K562 (cell line): ENCODE measurements around the gene SNX12. TPM values are rescaled to one million over a fixed set of nuclear protein-coding genes. Genes with fewer than 3 reads are reported as not detected.

ENCODE experiments used
- CC2D1A ChIP-seq: fragments of 450-650 bp; IDR thresholded peaks from 2 replicates; pipeline ENCODE4 v1.6.1; 2017; ENCODE audit warnings: mild to moderate bottlenecking
- FOSL1 ChIP-seq: fragments of 200-800 bp; sonication (Bioruptor generic); conservative IDR thresholded peaks from 2 replicates; pipeline ENCODE4 v1.6.1; 2016; ENCODE audit warnings: missing genetic modification characterization, missing compliant biosample characterization
- KDM5B ChIP-seq: fragments of 200-600 bp; sonication (generic); IDR thresholded peaks from 2 replicates; pipeline ENCODE4 v1.6.1; 2012; ENCODE audit warnings: low read depth, mild to moderate bottlenecking, moderate library complexity, low read length, control low read depth, inconsistent platforms; ENCODE audit not compliant: insufficient replicate concordance
- RBFOX2 ChIP-seq: fragments of 200-400 bp; formaldehyde crosslinking; IDR thresholded peaks from 2 replicates; pipeline ENCODE4 v1.6.1; 2017; ENCODE audit warnings: low read depth, mild to moderate bottlenecking, low read length, moderate library complexity
- RBM14 ChIP-seq: fragments of 200-400 bp; formaldehyde crosslinking; IDR thresholded peaks from 2 replicates; pipeline ENCODE4 v1.6.1; 2018; ENCODE audit warnings: low read depth, mild to moderate bottlenecking, low read length, moderate library complexity, borderline replicate concordance; ENCODE audit not compliant: insufficient read depth
- SMAD2 ChIP-seq: fragments of 150-350 bp; IDR thresholded peaks from 2 replicates; pipeline ENCODE4 v1.6.1; 2014; ENCODE audit warnings: low read depth, mild to moderate bottlenecking, low read length
- TAF15 ChIP-seq: fragments of 200-400 bp; formaldehyde crosslinking; IDR thresholded peaks from 2 replicates; pipeline ENCODE4 v1.6.1; 2017; ENCODE audit warnings: mild to moderate bottlenecking, low read depth, low read length, moderate library complexity
- ZNF282 ChIP-seq: sonication (generic); formaldehyde crosslinking; IDR thresholded peaks from 2 replicates; pipeline ENCODE4 v1.8.1; 2023; ENCODE audit warnings: missing genetic modification reagents
- polyA plus RNA-seq, 8 experiments: library from polyadenylated mRNA; depleted of rRNA in 4 of 8; stranded (reverse) in 5 of 8; unstranded in 3 of 8; fragments of >200 nt; fragmentation: Nextera tagmentation in 2 of 8; fragmentation: Illumina TruSeq in 1 of 8; extraction: Ambion mirVana in 2 of 8; extraction: Trizol in 1 of 8; gene quantifications; 2 replicates each; pipeline versions ENCODE4 v1.2.1 to v1.2.3, GENCODE V29; 2011 to 2014; ENCODE audit warnings: inconsistent platforms in 1 of 8, missing spikeins in 1 of 8
- total RNA-seq, 7 experiments: library from RNA; depleted of rRNA in 6 of 7; stranded (reverse); fragments of >200 nt in 6 of 7; fragmentation: Illumina TruSeq in 2 of 7; extraction: Trizol in 2 of 7; gene quantifications; 2 replicates each; pipeline versions ENCODE4 v1.2.1 to v1.2.3, GENCODE V29; 2011 to 2021; ENCODE audit warnings: low replicate concordance in 1 of 7
- TF ChIP-seq, protein P1 (sequence below): sonication (generic); formaldehyde crosslinking; IDR thresholded peaks from 2 replicates; pipeline ENCODE4 v1.8.0; 2023; ENCODE audit warnings: missing genetic modification reagents, mild to moderate bottlenecking, borderline replicate concordance
- TF ChIP-seq, protein P2 (sequence below): fragments of 450-650 bp; IDR thresholded peaks from 2 replicates; pipeline ENCODE4 v1.6.1; 2016; ENCODE audit warnings: mild to moderate bottlenecking
- TF ChIP-seq, protein P3 (sequence below): fragments of 450-650 bp; formaldehyde crosslinking; IDR thresholded peaks from 2 replicates; pipeline ENCODE4 v1.4.0; 2022; ENCODE audit warnings: missing genetic modification characterization
- TF ChIP-seq, protein P4 (sequence below): IDR thresholded peaks from 2 replicates; pipeline ENCODE4 v1.6.1; 2011; ENCODE audit warnings: borderline replicate concordance, low read depth, mild to moderate bottlenecking, moderate library complexity, low read length; ENCODE audit not compliant: insufficient read depth, poor library complexity, severe bottlenecking

SNX12 gene
- total and polyA plus RNA-seq, 9 of the 15 experiments (the other 6 are each of a cell fraction or from before 2014, with no cell fraction given): 12.7 to 50.3 (median 37.1) TPM

DNA sequence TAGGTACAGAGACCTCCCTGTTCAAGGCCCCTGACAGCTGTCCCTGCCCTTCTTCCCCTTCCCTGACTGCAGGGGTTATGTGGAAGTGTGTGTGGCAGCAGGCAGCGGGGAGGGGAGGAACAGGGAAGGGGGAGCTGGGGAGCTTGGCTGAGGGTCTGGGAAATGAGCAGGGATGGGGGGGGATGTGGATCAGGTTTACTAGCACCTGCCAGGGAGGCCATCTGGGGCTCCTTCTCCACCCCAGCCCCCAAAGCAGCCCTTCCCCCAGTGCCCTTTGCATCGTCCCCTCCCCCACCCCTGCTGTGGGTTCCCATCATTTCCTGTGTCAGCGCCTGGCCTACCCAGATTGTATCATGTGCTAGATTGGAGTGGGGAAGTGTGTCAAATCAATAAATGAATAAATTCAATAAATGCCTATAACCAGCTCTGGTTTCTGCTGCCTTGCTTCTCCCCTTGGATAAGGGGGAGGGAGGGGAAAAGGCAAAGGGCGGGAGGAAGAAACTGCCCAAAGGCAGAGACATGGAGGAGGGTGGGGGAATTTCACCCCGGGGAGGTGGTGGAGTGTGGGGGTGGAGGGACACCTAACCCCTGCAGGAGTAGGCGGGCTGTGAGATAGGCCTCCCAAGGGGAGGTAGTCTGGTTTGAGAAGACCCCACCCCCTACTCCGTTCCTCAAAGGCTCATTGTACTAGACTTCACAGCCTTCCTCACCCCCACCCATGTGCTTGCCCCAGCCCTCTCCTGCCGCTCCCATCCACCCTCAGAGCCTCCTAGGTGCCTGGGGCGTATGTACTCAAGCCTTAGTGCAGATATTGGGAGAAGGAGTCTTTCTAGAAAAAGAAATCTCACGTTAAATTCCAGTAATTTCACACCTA lies 35.2 kb upstream of the SNX12 start (continued):
- TF ChIP-seq, protein P1, sequence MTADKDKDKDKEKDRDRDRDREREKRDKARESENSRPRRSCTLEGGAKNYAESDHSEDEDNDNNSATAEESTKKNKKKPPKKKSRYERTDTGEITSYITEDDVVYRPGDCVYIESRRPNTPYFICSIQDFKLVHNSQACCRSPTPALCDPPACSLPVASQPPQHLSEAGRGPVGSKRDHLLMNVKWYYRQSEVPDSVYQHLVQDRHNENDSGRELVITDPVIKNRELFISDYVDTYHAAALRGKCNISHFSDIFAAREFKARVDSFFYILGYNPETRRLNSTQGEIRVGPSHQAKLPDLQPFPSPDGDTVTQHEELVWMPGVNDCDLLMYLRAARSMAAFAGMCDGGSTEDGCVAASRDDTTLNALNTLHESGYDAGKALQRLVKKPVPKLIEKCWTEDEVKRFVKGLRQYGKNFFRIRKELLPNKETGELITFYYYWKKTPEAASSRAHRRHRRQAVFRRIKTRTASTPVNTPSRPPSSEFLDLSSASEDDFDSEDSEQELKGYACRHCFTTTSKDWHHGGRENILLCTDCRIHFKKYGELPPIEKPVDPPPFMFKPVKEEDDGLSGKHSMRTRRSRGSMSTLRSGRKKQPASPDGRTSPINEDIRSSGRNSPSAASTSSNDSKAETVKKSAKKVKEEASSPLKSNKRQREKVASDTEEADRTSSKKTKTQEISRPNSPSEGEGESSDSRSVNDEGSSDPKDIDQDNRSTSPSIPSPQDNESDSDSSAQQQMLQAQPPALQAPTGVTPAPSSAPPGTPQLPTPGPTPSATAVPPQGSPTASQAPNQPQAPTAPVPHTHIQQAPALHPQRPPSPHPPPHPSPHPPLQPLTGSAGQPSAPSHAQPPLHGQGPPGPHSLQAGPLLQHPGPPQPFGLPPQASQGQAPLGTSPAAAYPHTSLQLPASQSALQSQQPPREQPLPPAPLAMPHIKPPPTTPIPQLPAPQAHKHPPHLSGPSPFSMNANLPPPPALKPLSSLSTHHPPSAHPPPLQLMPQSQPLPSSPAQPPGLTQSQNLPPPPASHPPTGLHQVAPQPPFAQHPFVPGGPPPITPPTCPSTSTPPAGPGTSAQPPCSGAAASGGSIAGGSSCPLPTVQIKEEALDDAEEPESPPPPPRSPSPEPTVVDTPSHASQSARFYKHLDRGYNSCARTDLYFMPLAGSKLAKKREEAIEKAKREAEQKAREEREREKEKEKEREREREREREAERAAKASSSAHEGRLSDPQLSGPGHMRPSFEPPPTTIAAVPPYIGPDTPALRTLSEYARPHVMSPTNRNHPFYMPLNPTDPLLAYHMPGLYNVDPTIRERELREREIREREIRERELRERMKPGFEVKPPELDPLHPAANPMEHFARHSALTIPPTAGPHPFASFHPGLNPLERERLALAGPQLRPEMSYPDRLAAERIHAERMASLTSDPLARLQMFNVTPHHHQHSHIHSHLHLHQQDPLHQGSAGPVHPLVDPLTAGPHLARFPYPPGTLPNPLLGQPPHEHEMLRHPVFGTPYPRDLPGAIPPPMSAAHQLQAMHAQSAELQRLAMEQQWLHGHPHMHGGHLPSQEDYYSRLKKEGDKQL (CRISPR knock-in tag): no peak
- no peak for TF ChIP-seq SMAD2
- TF ChIP-seq TAF15: no peak
- TF ChIP-seq, protein P2, sequence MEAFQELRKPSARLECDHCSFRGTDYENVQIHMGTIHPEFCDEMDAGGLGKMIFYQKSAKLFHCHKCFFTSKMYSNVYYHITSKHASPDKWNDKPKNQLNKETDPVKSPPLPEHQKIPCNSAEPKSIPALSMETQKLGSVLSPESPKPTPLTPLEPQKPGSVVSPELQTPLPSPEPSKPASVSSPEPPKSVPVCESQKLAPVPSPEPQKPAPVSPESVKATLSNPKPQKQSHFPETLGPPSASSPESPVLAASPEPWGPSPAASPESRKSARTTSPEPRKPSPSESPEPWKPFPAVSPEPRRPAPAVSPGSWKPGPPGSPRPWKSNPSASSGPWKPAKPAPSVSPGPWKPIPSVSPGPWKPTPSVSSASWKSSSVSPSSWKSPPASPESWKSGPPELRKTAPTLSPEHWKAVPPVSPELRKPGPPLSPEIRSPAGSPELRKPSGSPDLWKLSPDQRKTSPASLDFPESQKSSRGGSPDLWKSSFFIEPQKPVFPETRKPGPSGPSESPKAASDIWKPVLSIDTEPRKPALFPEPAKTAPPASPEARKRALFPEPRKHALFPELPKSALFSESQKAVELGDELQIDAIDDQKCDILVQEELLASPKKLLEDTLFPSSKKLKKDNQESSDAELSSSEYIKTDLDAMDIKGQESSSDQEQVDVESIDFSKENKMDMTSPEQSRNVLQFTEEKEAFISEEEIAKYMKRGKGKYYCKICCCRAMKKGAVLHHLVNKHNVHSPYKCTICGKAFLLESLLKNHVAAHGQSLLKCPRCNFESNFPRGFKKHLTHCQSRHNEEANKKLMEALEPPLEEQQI: no peak
- TF ChIP-seq RBFOX2: peak; percentile 51
- no peak for TF ChIP-seq RBM14
- no peak for TF ChIP-seq ZNF282
- no peak; the same call in 1 of the 2 replicates for TF ChIP-seq FOSL1 (tag)
- no peak for TF ChIP-seq KDM5B
- TF ChIP-seq, protein P3, sequence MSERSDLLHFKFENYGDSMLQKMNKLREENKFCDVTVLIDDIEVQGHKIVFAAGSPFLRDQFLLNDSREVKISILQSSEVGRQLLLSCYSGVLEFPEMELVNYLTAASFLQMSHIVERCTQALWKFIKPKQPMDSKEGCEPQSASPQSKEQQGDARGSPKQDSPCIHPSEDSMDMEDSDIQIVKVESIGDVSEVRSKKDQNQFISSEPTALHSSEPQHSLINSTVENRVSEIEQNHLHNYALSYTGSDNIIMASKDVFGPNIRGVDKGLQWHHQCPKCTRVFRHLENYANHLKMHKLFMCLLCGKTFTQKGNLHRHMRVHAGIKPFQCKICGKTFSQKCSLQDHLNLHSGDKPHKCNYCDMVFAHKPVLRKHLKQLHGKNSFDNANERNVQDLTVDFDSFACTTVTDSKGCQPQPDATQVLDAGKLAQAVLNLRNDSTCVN (CRISPR knock-in tag): no peak
- TF ChIP-seq, protein P4, sequence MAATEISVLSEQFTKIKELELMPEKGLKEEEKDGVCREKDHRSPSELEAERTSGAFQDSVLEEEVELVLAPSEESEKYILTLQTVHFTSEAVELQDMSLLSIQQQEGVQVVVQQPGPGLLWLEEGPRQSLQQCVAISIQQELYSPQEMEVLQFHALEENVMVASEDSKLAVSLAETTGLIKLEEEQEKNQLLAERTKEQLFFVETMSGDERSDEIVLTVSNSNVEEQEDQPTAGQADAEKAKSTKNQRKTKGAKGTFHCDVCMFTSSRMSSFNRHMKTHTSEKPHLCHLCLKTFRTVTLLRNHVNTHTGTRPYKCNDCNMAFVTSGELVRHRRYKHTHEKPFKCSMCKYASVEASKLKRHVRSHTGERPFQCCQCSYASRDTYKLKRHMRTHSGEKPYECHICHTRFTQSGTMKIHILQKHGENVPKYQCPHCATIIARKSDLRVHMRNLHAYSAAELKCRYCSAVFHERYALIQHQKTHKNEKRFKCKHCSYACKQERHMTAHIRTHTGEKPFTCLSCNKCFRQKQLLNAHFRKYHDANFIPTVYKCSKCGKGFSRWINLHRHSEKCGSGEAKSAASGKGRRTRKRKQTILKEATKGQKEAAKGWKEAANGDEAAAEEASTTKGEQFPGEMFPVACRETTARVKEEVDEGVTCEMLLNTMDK: no peak
- no peak for TF ChIP-seq CC2D1A
